Activated T-helper 17 cell treated with anti-CD3 and anti-CD28 coated beads, Interleukin-2, amount 50 U/mL, for 72 hours (primary cell): Measurements from ENCODE around the gene PSMC4. TPM values are rescaled to one million over a fixed set of nuclear protein-coding genes. Genes with fewer than 3 reads are reported as not detected.

ENCODE experiments used
- ATAC-seq: fragments of 150-1000 bp; cut with Tn5 transposase; replicated peaks from 2 replicates; pipeline ENCODE4 v1.10.0; 2021; ENCODE audit warnings: mild to moderate bottlenecking, moderate library complexity
- H3K27ac Mint-ChIP-seq: one replicate; pipeline ENCODE4 v1.8.0; 2022; ENCODE audit warnings: mixed read lengths
- H3K27me3 Mint-ChIP-seq: one replicate; pipeline ENCODE4 v1.8.0; 2022; ENCODE audit warnings: mixed read lengths
- H3K36me3 Mint-ChIP-seq: one replicate; pipeline ENCODE4 v1.8.0; 2022; ENCODE audit warnings: low read depth, mild to moderate bottlenecking, mixed read lengths
- H3K4me1 Mint-ChIP-seq: one replicate; pipeline ENCODE4 v1.8.0; 2022; ENCODE audit warnings: mixed read lengths
- H3K4me3 Mint-ChIP-seq: one replicate; pipeline ENCODE4 v1.8.0; 2022; ENCODE audit warnings: mild to moderate bottlenecking, mixed read lengths
- H3K9me3 Mint-ChIP-seq: one replicate; pipeline ENCODE4 v1.8.0; 2022; ENCODE audit warnings: mixed read lengths
- total RNA-seq, 2 donors: library from RNA; stranded (reverse); gene quantifications; one replicate each; pipeline ENCODE4 v1.2.3, GENCODE V29; 2022

The PSMC4 gene
- total RNA-seq: 100 to 1,000 TPM in 1 of 2 donors, 10 to 100 TPM in 1; 66.4 to 121 TPM

DNA sequence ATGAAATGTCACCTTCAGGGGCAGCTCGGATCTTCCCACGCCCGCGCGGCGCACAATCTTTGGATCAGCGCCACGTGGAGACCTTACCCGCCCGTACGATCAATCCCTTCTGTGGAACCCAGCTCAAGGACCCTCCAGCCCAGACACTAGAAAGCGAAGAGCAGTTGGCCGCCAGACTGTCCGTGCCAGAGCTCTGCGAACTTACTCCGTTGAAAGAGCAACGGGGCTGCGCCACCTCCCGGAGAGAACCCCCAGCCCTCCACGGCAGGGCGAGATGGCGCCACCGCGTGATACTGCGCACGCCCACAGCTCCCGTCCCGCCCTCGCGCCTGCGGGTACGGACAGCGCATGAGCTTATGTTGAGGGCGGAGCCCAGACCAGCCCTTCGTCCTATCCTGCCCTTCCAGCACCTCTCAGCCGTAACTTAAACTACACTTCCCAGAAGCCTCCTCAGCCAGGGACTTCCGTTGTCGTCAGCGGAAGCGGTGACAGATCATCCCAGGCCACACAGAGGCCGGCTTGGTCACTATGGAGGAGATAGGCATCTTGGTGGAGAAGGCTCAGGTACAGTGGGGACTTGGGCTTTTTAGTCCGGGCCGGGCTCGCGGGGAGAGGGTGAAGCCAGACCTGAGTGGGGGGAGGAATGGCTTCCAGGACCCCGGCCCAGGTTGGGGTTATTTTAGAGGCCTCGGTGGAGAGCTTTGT lies at the start of gene PSMC4:
PSMC4 (plus strand) TSS at position 491 of the 705 bp plus-strand sequence; CDS start at position 529, 38 bp downstream.
- Mint-ChIP-seq H3K9me3 (no peaks in the 10 kb centered on the region), H3K27ac (peak within 1 kb of the TSS; percentile 99), H3K36me3 (peaks cover 70% of the 10 kb centered on the region), H3K27me3 (no peaks in the 10 kb centered on the region), H3K4me3 (peak within 1 kb of the TSS; percentile 97), H3K4me1 (peaks cover 27% of the 10 kb centered on the region)
- ATAC-seq: peak; percentile 97

DNA sequence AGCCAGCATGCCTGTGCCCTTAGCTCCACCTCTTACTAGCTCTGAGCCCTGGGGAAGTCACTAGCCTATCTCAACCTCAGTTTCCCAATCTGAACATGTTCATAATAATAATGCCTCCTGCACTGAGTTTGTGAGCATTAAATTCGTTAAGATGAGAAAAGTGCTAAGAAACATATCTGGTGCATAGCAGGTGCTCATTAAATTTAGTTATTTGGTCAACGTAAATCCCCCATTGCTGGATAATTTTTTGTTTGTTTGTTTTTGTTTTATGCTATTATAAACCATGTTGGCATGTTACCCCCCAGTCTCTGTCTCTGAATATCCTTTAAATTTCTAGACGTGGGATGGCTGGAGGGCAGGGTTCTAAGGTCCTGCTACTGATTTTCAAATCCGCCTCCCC lies 47.1 kb upstream of the PSMC4 start:
- Mint-ChIP-seq H3K36me3 (no peaks in the 10 kb centered on the region), H3K4me3 (no peak overlapping the region), H3K27me3 (no peaks in the 10 kb centered on the region), H3K9me3 (no peaks in the 10 kb centered on the region), H3K27ac (no peak overlapping the region), H3K4me1 (no peaks in the 10 kb centered on the region)
- no peak for ATAC-seq

DNA sequence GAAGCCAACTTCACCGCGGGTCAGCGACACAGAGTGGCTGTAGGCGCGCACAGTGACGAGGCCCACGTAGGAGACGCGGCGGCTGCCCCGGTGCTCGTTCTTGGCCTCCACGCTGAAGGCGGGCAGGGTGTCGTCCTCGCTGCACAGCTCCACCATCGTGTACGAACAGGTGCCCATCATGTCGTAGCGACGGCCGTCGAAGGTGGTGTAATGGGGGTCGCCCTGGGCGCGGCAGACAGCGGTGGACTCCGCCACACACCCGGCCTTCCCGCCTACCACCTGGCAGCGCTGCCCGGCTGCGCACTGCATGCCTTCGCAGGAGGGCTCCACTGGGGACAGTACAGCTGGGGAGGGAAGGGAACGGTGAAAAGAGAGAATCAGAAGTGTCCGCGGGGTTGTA lies 46.6 kb upstream of the PSMC4 start:
- H3K9me3 Mint-ChIP-seq: no peaks in the 10 kb centered on the region
- H3K4me1 Mint-ChIP-seq: no peaks in the 10 kb centered on the region
- no peak for ATAC-seq
- H3K27me3 Mint-ChIP-seq: no peaks in the 10 kb centered on the region
- no peaks in the 10 kb centered on the region for H3K36me3 Mint-ChIP-seq
- H3K4me3 Mint-ChIP-seq: no peak overlapping the region
- H3K27ac Mint-ChIP-seq: no peak overlapping the region

- Mint-ChIP-seq H3K4me1 (peaks cover 5% of the 10 kb centered on the region), H3K27ac (no peak overlapping the region), H3K27me3 (no peaks in the 10 kb centered on the region), H3K4me3 (no peak overlapping the region), H3K9me3 (no peaks in the 10 kb centered on the region), H3K36me3 (no peaks in the 10 kb centered on the region)
- ATAC-seq: no peak
Observed at GRCh38 chr19:39924952-39925351, 46.0 kb upstream of the PSMC4 start.

DNA sequence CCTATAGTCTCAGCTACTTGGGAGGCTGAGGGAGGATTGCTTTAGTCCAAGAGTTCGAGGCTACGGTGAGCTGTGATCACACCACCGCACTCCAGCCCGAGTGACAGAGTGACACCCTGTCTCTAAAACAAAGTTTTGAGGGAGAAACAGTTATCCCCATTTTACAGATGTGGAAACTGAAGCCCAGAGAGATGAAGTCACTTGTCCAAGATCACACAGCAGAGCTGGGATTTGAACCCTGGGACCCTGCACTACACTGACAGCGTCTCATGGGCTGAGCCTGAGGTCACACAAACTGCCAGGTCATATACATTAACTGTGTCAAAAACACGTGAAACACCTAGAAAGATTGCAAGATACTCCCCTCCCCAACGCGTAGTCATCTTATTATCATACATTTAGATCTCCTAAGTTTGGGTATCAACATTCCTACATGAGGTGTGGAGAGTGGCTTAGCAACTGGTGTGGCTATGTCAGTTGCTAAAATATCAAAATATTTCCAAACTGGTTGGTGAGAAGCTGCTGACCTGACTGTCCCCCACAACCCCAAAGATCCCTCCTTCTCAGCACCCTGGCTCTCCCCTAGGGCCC lies 44.7 kb upstream of the PSMC4 start:
- Mint-ChIP-seq H3K27me3 (no peaks in the 10 kb centered on the region), H3K4me3 (no peak overlapping the region), H3K9me3 (no peaks in the 10 kb centered on the region), H3K4me1 (peaks cover 6% of the 10 kb centered on the region), H3K27ac (no peak overlapping the region), H3K36me3 (no peaks in the 10 kb centered on the region)
- ATAC-seq: no peak

GRCh38 chr19:39927076-39927475 lies 43.9 kb upstream of the PSMC4 start:
- H3K27ac Mint-ChIP-seq: no peak overlapping the region
- H3K36me3 Mint-ChIP-seq: no peaks in the 10 kb centered on the region
- no peak for ATAC-seq
- H3K9me3 Mint-ChIP-seq: no peaks in the 10 kb centered on the region
- no peaks in the 10 kb centered on the region for H3K27me3 Mint-ChIP-seq
- no peak overlapping the region for H3K4me3 Mint-ChIP-seq
- peaks cover 6% of the 10 kb centered on the region for H3K4me1 Mint-ChIP-seq

DNA sequence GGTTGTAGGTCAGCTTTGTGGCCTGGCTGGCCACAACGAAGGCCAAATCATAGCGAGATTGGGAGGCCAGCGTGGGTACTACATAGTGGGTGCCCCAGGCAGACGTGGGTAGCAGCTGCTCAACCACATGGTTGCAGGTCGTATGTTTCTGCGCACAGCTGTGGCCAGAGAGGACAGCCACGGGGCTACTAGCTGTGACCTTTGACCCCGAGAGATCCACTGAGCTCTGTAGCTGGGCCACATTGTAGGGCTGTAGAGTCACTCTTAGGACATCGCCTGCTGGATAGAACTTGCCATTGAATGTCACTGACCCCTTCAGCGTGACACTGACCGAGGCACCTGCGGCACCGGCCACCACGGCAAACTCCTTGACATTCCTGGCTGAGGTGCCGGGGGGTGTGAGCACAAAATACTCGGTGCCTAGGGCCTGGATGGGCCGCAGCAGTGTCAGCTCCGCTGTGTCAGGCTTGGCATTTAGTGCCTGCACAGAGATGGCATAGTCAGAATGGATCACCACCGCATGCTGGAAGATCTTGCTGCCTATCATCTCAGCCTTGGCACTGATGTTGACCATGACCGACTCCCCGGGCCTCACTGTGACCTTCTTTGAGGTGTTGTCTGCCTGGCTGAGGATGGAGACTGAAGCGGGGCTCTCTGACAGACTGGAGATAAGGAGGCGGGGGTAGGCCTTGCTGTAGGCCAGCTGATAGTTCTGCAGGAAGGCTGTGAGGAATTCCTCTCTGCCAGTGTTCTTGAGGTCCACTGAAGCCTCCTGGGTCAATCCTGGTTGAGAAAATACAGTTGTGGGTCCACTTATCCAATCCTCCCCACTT lies 43.2 kb upstream of the PSMC4 start:
- H3K4me1 Mint-ChIP-seq: peaks cover 6% of the 10 kb centered on the region
- no peaks in the 10 kb centered on the region for H3K9me3 Mint-ChIP-seq
- no peaks in the 10 kb centered on the region for H3K36me3 Mint-ChIP-seq
- no peak overlapping the region for H3K4me3 Mint-ChIP-seq
- H3K27me3 Mint-ChIP-seq: no peaks in the 10 kb centered on the region
- no peak for ATAC-seq
- no peak overlapping the region for H3K27ac Mint-ChIP-seq

GRCh38 chr19:39928357-39928725 lies 42.6 kb upstream of the PSMC4 start:
- no peaks in the 10 kb centered on the region for H3K27me3 Mint-ChIP-seq
- H3K9me3 Mint-ChIP-seq: no peaks in the 10 kb centered on the region
- H3K27ac Mint-ChIP-seq: no peak overlapping the region
- peaks cover 6% of the 10 kb centered on the region for H3K4me1 Mint-ChIP-seq
- ATAC-seq: no peak
- no peaks in the 10 kb centered on the region for H3K36me3 Mint-ChIP-seq
- H3K4me3 Mint-ChIP-seq: no peak overlapping the region

DNA sequence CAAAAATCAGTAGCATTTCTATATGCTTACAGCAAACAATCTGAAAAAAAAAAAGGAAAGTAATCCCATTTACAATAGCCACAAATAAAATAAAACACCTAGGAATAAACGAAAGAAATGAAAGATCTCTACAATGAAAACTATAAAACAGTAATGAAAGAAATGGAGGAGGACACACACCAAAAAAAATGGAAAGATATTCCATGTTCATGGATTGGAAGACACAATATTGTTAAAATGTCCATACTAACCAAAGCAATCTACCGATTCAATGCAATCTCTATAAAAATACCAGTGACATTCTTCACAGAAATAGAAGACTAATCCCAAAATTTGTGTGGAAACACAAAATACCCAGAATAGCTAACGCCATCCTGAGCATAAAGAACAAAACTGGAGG lies 41.2 kb upstream of the PSMC4 start:
- no peaks in the 10 kb centered on the region for H3K9me3 Mint-ChIP-seq
- peaks cover 12% of the 10 kb centered on the region for H3K4me1 Mint-ChIP-seq
- H3K4me3 Mint-ChIP-seq: no peak overlapping the region
- no peak overlapping the region for H3K27ac Mint-ChIP-seq
- no peaks in the 10 kb centered on the region for H3K27me3 Mint-ChIP-seq
- no peaks in the 10 kb centered on the region for H3K36me3 Mint-ChIP-seq
- ATAC-seq: no peak

GRCh38 chr19:39934584-39935363 lies 36.2 kb upstream of the PSMC4 start, which contains the start of gene FCGBP:
TSS of gene FCGBP (minus strand) at chr19:39934634.
- no peak for ATAC-seq
- no peaks in the 10 kb centered on the region for H3K9me3 Mint-ChIP-seq
- H3K4me3 Mint-ChIP-seq: peak within 1 kb of the TSS; percentile 45
- peaks cover 36% of the 10 kb centered on the region for H3K4me1 Mint-ChIP-seq
- peak within 1 kb of the TSS; percentile 37 for H3K27ac Mint-ChIP-seq
- H3K27me3 Mint-ChIP-seq: no peaks in the 10 kb centered on the region
- no peaks in the 10 kb centered on the region for H3K36me3 Mint-ChIP-seq

- no peaks in the 10 kb centered on the region for H3K9me3 Mint-ChIP-seq
- peak overlapping the region; percentile 14 for H3K4me3 Mint-ChIP-seq
- H3K27ac Mint-ChIP-seq: peak overlapping the region; percentile 37
- no peaks in the 10 kb centered on the region for H3K27me3 Mint-ChIP-seq
- H3K36me3 Mint-ChIP-seq: no peaks in the 10 kb centered on the region
- ATAC-seq: no peak
- peaks cover 36% of the 10 kb centered on the region for H3K4me1 Mint-ChIP-seq
Observed at GRCh38 chr19:39935364-39935661, 35.7 kb upstream of the PSMC4 start.

DNA sequence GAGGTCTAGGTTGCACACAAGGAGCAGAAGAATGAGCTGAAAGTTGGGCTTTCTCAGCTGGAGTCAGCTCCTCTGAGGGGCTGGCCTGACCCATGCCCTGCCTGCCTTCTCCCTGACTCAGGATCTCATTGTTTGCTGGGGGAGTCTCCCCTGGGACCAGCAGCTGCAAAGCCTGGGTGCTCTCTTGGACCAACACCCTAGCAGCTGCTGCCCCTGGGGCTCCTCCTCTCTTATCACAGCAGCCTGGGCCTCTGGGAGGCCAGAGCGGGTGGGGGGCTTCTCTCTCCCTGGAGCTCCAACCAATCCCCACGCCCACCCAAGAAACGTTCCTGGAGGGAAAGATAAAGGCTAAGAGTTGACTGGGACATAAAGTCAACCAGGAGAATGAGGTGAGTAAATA lies 34.9 kb upstream of the PSMC4 start:
- H3K9me3 Mint-ChIP-seq: no peaks in the 10 kb centered on the region
- peaks cover 42% of the 10 kb centered on the region for H3K4me1 Mint-ChIP-seq
- no peaks in the 10 kb centered on the region for H3K27me3 Mint-ChIP-seq
- no peaks in the 10 kb centered on the region for H3K36me3 Mint-ChIP-seq
- no peak for ATAC-seq
- peak overlapping the region; percentile 14 for H3K4me3 Mint-ChIP-seq
- H3K27ac Mint-ChIP-seq: peak overlapping the region; percentile 37

- Mint-ChIP-seq H3K27ac (peak overlapping the region; percentile 37), H3K4me1 (peaks cover 48% of the 10 kb centered on the region), H3K4me3 (peak overlapping the region; percentile 14), H3K36me3 (no peaks in the 10 kb centered on the region), H3K27me3 (no peaks in the 10 kb centered on the region), H3K9me3 (no peaks in the 10 kb centered on the region)
- ATAC-seq: no peak
Observed at GRCh38 chr19:39936622-39937021, 34.3 kb upstream of the PSMC4 start.

- peak overlapping the region; percentile 14 for H3K4me3 Mint-ChIP-seq
- H3K27ac Mint-ChIP-seq: peak overlapping the region; percentile 37
- peaks cover 54% of the 10 kb centered on the region for H3K4me1 Mint-ChIP-seq
- H3K9me3 Mint-ChIP-seq: no peaks in the 10 kb centered on the region
- peak; percentile 86 for ATAC-seq
- no peaks in the 10 kb centered on the region for H3K27me3 Mint-ChIP-seq
- no peaks in the 10 kb centered on the region for H3K36me3 Mint-ChIP-seq
Observed at GRCh38 chr19:39937094-39937720, 33.8 kb upstream of the PSMC4 start.
